Measurements from ENCODE around the gene LSR.

The LSR gene

GRCh38 chr19:35287713-35288112 lies 38.9 kb downstream of the LSR start:
- H3K36me3 ChIP-seq = no peaks in the 10 kb centered on the region
- no peaks in the 10 kb centered on the region for H3K4me1 ChIP-seq
- H3K27me3 ChIP-seq = peaks cover 14% of the 10 kb centered on the region
- no peak overlapping the region for H3K4me3 ChIP-seq (ENCODE audit: low read depth, low read length)
- no peaks in the 10 kb centered on the region for H3K9me3 ChIP-seq
- DNase-seq = no peak
- no peak for TF ChIP-seq CTCF (IDR thresholded peaks at IDR 0.05; ENCODE audit: low read depth, low read length)

DNA sequence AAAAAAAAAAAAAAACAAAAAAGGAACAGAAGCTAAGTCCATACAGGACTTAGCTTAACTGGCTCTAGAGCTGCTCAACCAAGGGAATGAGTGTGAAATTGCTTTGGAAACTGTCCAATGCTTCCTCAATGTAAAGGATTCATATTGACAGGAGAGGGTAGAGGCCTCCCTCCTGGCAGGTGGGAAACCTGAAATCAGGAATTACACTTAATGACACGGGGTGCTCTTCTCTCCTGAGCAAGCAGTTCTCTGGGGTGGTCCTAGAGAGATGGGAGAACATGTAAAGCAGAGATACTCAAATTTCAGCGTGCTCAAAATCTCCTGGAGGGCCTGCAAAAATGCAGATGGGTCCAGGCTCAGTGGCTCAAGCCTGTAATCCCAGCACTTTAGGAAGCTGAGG lies 39.5 kb downstream of the LSR start:
- H3K4me1 ChIP-seq = no peaks in the 10 kb centered on the region
- no peaks in the 10 kb centered on the region for H3K9me3 ChIP-seq
- peaks cover 20% of the 10 kb centered on the region for H3K27me3 ChIP-seq
- no peak for DNase-seq
- TF ChIP-seq CTCF (IDR thresholded peaks at IDR 0.05; ENCODE audit: low read depth, low read length) = no peak
- no peak overlapping the region for H3K4me3 ChIP-seq (ENCODE audit: low read depth, low read length)
- H3K36me3 ChIP-seq = no peaks in the 10 kb centered on the region

GRCh38 chr19:35288906-35289305 lies 40.1 kb downstream of the LSR start:
- no peak for TF ChIP-seq CTCF (IDR thresholded peaks at IDR 0.05; ENCODE audit: low read depth, low read length)
- Histone ChIP-seq H3K9me3 (no peaks in the 10 kb centered on the region), H3K36me3 (no peaks in the 10 kb centered on the region), H3K4me3 (ENCODE audit: low read depth, low read length) (no peak overlapping the region), H3K4me1 (no peaks in the 10 kb centered on the region), H3K27me3 (peaks cover 26% of the 10 kb centered on the region)
- DNase-seq = no peak

DNA sequence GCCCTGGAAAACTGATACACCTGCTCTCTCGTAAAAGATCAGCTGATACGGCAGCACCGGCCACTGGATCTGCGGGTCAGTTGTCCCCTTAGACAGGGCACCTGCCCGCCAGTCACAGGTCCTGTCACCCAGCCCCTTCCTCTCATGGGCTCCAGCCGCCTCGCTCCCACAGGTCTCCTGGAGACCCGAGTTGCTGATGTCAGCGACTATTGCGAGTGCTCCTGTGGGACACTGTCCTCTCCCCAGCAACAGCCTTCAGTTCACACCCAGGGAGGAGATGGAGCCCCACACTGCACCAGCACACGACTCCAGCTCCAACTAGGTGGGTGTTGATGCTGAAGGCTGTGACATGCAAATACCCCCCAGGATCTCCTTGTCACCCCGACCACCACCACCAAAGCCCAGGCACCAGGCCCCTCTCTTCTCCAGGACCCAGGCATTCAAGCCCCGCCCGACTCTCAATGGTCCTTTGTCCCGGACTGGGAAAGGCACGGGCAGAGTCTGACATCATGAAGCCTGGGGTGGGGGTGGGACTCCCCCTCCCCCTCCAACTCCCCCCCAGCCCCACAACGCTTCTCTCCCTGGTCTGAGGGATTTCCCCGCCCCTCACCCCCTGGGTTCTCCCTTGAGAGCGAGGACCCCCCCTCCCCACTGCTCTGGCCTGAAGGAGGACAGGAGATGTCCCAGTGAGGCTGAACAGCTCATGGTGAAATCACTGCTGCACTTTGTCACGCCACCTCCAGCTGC lies 41.8 kb downstream of the LSR start:
- Histone ChIP-seq H3K4me3 (ENCODE audit: low read depth, low read length) (no peak overlapping the region), H3K27me3 (peaks cover 36% of the 10 kb centered on the region), H3K4me1 (no peaks in the 10 kb centered on the region), H3K9me3 (no peaks in the 10 kb centered on the region), H3K36me3 (no peaks in the 10 kb centered on the region)
- no peak for DNase-seq
- TF ChIP-seq CTCF (IDR thresholded peaks at IDR 0.05; ENCODE audit: low read depth, low read length) = no peak

DNA sequence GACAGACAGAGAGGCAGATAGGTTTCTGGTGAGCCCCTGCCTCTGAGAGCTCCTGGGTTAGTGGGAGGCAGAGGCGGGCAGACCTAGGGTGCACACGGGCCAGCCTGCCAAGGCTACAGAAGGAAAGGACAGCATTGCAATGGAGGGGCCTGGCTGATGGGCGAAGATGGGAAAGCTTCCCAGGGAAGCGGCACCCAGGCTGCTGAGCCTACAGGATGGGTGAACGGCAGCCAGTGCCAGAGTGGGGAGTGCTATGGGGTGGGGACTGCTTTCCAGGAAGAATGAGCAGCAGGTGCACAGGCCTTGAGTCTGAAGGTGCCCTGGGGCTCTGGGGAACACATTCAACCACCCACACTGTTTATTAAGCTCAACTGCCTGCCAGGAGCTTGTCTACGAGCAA lies 42.5 kb downstream of the LSR start:
- no peak for DNase-seq
- H3K4me3 ChIP-seq (ENCODE audit: low read depth, low read length) = no peak overlapping the region
- peaks cover 41% of the 10 kb centered on the region for H3K27me3 ChIP-seq
- no peak for TF ChIP-seq CTCF (IDR thresholded peaks at IDR 0.05; ENCODE audit: low read depth, low read length)
- H3K36me3 ChIP-seq = no peaks in the 10 kb centered on the region
- no peaks in the 10 kb centered on the region for H3K4me1 ChIP-seq
- H3K9me3 ChIP-seq = no peaks in the 10 kb centered on the region

DNA sequence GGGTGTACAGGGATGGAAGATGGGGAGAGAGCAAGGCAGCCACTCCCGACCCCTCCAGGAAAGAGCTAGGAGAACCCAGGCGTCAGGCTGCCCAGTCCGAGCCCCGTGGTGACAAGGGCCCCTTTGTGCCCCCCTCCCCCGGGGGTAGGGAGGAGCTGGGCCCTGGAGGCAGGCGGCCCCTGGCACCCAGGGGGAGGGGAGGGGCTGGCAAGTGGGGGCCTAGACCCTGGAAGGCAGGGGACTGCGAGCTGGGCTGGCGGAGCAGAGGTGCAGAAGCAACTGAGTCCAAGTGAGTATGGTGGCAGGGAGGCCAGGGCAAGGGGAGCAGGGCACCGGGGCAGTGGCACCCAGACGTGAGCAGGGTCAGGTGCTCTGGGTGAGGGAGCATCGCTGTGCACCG lies 43.1 kb downstream of the LSR start, which contains the start of gene MAG:
Gene MAG, plus strand, starts transcription at position 246 of the 400 bp plus-strand sequence. CDS start 3,248 bp downstream, outside the sequence.
- Histone ChIP-seq H3K27me3 (peaks cover 41% of the 10 kb centered on the region), H3K36me3 (no peaks in the 10 kb centered on the region), H3K4me1 (no peaks in the 10 kb centered on the region), H3K4me3 (ENCODE audit: low read depth, low read length) (no peak within 1 kb of the TSS), H3K9me3 (no peaks in the 10 kb centered on the region)
- no peak for TF ChIP-seq CTCF (IDR thresholded peaks at IDR 0.05; ENCODE audit: low read depth, low read length)
- no peak for DNase-seq

All from BE2C (cell line).